GM04504 (cell line): ENCODE data around the gene EXOC3L1.
A peak's percentile ranks its signal among the peaks of the same experiment; 100 is the strongest.

Experiments used
- DNase-seq: peaks from one replicate; pipeline ENCODE4 v3.0.0-alpha.2; 2012; ENCODE audit warnings: low read depth

EXOC3L1 gene

GRCh38 chr16:67190041-67190440, at the start of gene EXOC3L1:
TSS of gene EXOC3L1 (minus strand) at chr16:67190136. CDS start at chr16:67189676, 460 bp downstream.
- DNase-seq: no peak

GRCh38 chr16:67238806-67239470, 49.0 kb upstream of the EXOC3L1 start:
- DNase-seq: no peak

- DNase-seq: no peak
Measured at GRCh38 chr16:67238278-67238575, 48.3 kb upstream of the EXOC3L1 start.

GRCh38 chr16:67237396-67238277, 47.7 kb upstream of the EXOC3L1 start:
- no peak for DNase-seq

- DNase-seq: no peak
Measured at GRCh38 chr16:67236563-67237395, 46.8 kb upstream of the EXOC3L1 start.

GRCh38 chr16:67235816-67236562, 46.1 kb upstream of the EXOC3L1 start:
- DNase-seq: no peak

- DNase-seq: no peak
Measured at GRCh38 chr16:67234180-67234597, 44.3 kb upstream of the EXOC3L1 start.

GRCh38 chr16:67233596-67233995, 43.7 kb upstream of the EXOC3L1 start:
- DNase-seq: no peak

GRCh38 chr16:67230809-67231660, 41.1 kb upstream of the EXOC3L1 start:
- DNase-seq: no peak

GRCh38 chr16:67229906-67230808, 40.2 kb upstream of the EXOC3L1 start:
- DNase-seq: no peak

GRCh38 chr16:67228905-67229304, 39.0 kb upstream of the EXOC3L1 start:
- DNase-seq: no peak

- no peak for DNase-seq
Measured at GRCh38 chr16:67228034-67228785, 38.3 kb upstream of the EXOC3L1 start.

GRCh38 chr16:67227567-67227921, 37.6 kb upstream of the EXOC3L1 start:
- DNase-seq: no peak

GRCh38 chr16:67226804-67227566, 37.0 kb upstream of the EXOC3L1 start, which contains the start of gene TMEM208:
TSS of gene TMEM208 (plus strand) at chr16:67227130. CDS start at chr16:67227219, 89 bp downstream.
- DNase-seq: peak; percentile 98

GRCh38 chr16:67226295-67226803, 36.4 kb upstream of the EXOC3L1 start:
- DNase-seq: no peak

GRCh38 chr16:67223992-67224391, 34.1 kb upstream of the EXOC3L1 start:
- no peak for DNase-seq

GRCh38 chr16:67216612-67217490, 26.9 kb upstream of the EXOC3L1 start:
- no peak for DNase-seq
